GM12891 (cell line): Measurements from ENCODE around the gene CD226.

Experiments
- PAX5 ChIP-seq: IDR thresholded peaks from 2 replicates; pipeline ENCODE4 v1.6.1; 2011; ENCODE audit warnings: low read length, moderate library complexity, mild to moderate bottlenecking; ENCODE audit not compliant: insufficient read depth, severe bottlenecking
- POLR2A ChIP-seq: IDR thresholded peaks from 2 replicates; pipeline ENCODE4 v1.6.1; 2011; ENCODE audit warnings: low read depth, low read length, control low read depth
- POLR2AphosphoS5 ChIP-seq: IDR thresholded peaks from 2 replicates; pipeline ENCODE4 v1.6.1; 2011; ENCODE audit warnings: low read depth, low read length, control low read depth
- SPI1 ChIP-seq: IDR thresholded peaks from 2 replicates; pipeline ENCODE4 v1.6.1; 2011; ENCODE audit warnings: low read depth, low read length, control low read depth
- TAF1 ChIP-seq: IDR thresholded peaks from 2 replicates; pipeline ENCODE4 v1.6.1; 2011; ENCODE audit warnings: low read depth, low read length, control low read depth

DNA sequence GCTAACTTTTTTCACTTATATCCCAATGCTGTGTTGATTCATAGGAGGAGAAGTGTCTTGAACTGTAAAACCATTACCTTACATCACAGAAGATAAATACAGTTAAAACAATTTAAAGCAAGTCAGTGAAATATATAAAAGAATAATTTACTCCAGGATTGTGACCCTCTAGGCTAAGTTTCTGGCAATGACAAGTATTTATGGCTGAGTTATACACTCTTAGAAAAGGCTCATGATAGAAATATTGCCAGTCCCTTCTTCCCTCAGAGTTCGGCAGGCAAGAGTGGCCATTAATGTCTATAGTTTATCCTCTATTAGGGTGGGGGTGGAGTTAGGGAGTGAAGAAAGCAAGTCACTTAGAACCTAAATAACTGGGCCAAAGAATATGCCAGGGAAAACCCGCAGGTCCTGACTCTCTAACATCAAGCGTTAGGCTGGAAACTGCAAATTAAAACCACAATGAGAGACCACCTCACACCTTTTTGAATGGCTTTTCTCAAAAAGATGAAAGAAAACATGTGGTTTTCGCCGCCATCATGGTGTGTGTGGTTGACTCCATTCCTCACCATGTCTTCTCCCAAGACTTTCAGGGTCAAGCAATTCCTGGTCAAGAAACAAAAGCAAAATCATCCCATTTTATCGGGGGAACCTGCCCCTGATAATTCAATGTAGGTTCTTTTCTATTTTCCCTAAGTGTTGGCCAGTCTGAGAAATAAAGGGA lies 69.3 kb downstream of the CD226 start:
- TF ChIP-seq POLR2AphosphoS5 (no peak), POLR2A (no peak), TAF1 (no peak), PAX5 (no peak), SPI1 (no peak)
